ENCODE data around the gene PSMD9. TPM values are rescaled to one million over a fixed set of nuclear protein-coding genes. Genes with fewer than 3 reads are reported as not detected.
"Not testable (repeated sequence)": the region's sequence is repeated elsewhere in the genome, so short reads cannot be mapped to it uniquely, and the experiment has no call there.

The PSMD9 gene
- total RNA-seq, 1 donor, result 28.9 TPM

DNA sequence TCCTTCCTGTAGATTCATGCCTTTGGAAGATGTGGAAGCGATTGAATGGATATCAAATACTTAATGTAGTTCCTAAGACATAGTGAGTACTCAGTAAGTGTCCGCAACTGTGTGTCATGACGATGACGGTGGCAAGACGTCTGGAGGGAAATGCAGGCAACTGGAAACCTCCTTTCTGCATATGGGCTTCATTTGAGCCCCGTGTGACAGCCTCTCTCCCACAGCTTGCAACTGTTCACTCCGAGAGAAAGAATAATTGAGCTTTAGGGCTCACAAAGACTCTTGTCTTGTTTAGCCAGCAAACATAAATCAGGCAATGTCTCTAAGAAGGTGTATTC is 36.7 kb downstream of the PSMD9 start:
- H3K4me3 ChIP-seq (ENCODE audit: low read depth, low read length), result peak overlapping the region; percentile 40
- peak; percentile 82 for DNase-seq (ENCODE audit: low read depth)
- TF ChIP-seq, protein P1, sequence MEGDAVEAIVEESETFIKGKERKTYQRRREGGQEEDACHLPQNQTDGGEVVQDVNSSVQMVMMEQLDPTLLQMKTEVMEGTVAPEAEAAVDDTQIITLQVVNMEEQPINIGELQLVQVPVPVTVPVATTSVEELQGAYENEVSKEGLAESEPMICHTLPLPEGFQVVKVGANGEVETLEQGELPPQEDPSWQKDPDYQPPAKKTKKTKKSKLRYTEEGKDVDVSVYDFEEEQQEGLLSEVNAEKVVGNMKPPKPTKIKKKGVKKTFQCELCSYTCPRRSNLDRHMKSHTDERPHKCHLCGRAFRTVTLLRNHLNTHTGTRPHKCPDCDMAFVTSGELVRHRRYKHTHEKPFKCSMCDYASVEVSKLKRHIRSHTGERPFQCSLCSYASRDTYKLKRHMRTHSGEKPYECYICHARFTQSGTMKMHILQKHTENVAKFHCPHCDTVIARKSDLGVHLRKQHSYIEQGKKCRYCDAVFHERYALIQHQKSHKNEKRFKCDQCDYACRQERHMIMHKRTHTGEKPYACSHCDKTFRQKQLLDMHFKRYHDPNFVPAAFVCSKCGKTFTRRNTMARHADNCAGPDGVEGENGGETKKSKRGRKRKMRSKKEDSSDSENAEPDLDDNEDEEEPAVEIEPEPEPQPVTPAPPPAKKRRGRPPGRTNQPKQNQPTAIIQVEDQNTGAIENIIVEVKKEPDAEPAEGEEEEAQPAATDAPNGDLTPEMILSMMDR (IDR thresholded peaks at IDR 0.05; ENCODE audit: insufficient read depth, low read depth, low read length), result no peak

GRCh38 chr12:121926874-121927706 is 38.5 kb downstream of the PSMD9 start:
- no peak for DNase-seq (ENCODE audit: low read depth)
- TF ChIP-seq, protein P1 (IDR thresholded peaks at IDR 0.05; ENCODE audit: insufficient read depth, low read depth, low read length), result no peak
- H3K4me3 ChIP-seq (ENCODE audit: low read depth, low read length), result no peak overlapping the region

DNA sequence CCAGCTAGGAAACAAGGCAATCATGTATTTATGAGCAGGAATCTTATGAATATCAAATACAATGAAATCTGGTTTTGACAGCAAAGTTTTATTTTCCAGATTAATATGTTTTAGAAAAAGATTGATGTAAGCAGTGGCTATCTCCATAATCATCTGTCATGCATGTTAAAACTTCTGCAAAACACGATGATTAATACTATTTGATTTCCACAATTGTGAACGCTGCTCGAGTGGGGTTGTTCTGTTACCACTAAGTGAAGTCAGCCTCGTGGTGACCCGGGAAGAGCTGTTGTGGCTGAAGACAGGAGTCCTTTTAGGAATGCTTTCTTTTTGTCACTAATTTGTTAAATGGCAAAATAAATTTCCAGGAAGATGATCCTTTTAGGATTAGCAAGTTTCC is 39.2 kb downstream of the PSMD9 start:
- DNase-seq (ENCODE audit: low read depth), result no peak
- TF ChIP-seq, protein P1 (IDR thresholded peaks at IDR 0.05; ENCODE audit: insufficient read depth, low read depth, low read length), result no peak
- no peak overlapping the region for H3K4me3 ChIP-seq (ENCODE audit: low read depth, low read length)

- H3K4me3 ChIP-seq (ENCODE audit: low read depth, low read length); DNase-seq (ENCODE audit: low read depth): not testable (repeated sequence)
Measured at GRCh38 chr12:121929545-121929944, 41.0 kb downstream of the PSMD9 start.

DNA sequence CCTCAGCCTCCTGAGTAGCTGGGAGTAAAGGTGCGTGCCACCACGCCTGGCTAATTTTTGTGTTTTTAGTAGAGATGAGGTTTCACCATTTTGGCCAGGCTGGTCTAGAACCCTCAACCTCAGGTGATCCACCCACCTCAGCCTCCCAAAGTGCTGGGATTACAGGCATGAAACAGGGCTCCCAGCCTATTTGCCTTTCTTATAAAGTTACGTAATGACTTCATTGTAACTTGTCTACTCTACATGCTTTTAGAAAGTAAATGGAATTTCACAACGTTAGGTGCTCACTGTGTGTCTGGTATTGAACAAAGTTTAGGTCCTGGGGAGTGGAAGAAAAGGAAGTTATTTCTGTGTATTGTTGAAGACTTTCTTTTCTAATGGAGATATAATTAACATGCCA is 42.3 kb downstream of the PSMD9 start:
- DNase-seq (ENCODE audit: low read depth), result peak; percentile 20
- H3K4me3 ChIP-seq (ENCODE audit: low read depth, low read length), result no peak overlapping the region
- TF ChIP-seq, protein P1 (IDR thresholded peaks at IDR 0.05; ENCODE audit: insufficient read depth, low read depth, low read length), result no peak

DNA sequence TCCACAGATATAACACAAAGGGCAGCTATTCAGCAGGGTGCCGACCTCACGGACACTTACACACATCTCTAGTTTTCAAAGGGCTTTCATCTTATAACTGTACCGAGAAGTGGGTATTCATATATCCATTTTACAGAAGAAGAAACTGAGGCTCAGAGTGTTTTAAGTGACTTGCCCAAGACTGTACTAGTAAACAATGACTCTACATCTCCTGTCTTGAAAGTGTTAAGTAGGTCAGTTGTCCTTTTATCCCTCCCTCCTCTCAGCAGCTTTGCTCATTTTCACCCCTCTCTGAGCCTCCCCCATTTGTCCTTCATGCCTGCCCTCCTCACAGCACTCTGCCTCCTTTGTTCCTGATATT is 43.6 kb downstream of the PSMD9 start:
- no peak for DNase-seq (ENCODE audit: low read depth)
- H3K4me3 ChIP-seq (ENCODE audit: low read depth, low read length), result no peak overlapping the region
- TF ChIP-seq, protein P1 (IDR thresholded peaks at IDR 0.05; ENCODE audit: insufficient read depth, low read depth, low read length), result no peak

GRCh38 chr12:121932914-121933521 is 44.4 kb downstream of the PSMD9 start:
- no peak overlapping the region for H3K4me3 ChIP-seq (ENCODE audit: low read depth, low read length)
- DNase-seq (ENCODE audit: low read depth), result no peak
- TF ChIP-seq, protein P1 (IDR thresholded peaks at IDR 0.05; ENCODE audit: insufficient read depth, low read depth, low read length), result no peak

Data from fibroblast of villous mesenchyme (primary cell).